ENCODE measurements around the gene CDK2AP2.
"Not testable (repeated sequence)": the region's sequence is repeated elsewhere in the genome, so short reads cannot be mapped to it uniquely, and the experiment has no call there.

CDK2AP2 gene, protein sequence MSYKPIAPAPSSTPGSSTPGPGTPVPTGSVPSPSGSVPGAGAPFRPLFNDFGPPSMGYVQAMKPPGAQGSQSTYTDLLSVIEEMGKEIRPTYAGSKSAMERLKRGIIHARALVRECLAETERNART

GRCh38 chr11:67507864-67508485 is at the start of gene CDK2AP2:
TSS of gene CDK2AP2 (minus strand) at chr11:67508162. CDS start at chr11:67508082, 80 bp downstream.
- peak; percentile 81 to 99 (median 97) for DNase-seq

- no peak for DNase-seq
These were observed 48.3 kb upstream of the CDK2AP2 start for GRCh38 chr11:67556244-67556643.

DNA sequence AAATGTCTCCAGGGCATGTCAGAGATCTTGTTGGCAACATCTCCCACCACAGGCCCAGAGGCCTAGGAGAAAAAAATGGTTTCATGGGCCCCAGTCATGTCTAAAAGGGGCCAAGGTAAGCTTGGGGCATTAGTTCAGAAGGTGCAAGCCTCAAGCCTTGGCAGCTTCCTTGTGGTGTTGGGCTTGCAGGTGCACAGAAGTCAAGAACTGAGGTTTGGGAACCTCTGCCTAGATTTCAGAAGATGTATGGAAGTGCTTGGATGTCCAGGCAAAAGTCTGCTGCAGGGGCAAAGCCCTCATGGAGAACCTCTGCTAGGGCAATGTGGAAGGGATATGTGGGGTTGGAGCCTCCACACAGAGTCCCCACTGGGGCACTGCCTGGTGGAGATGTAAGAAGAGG is 43.7 kb upstream of the CDK2AP2 start:
- DNase-seq = not testable (repeated sequence)

- DNase-seq = no peak
These were observed 43.2 kb upstream of the CDK2AP2 start for GRCh38 chr11:67551127-67551526.

DNA sequence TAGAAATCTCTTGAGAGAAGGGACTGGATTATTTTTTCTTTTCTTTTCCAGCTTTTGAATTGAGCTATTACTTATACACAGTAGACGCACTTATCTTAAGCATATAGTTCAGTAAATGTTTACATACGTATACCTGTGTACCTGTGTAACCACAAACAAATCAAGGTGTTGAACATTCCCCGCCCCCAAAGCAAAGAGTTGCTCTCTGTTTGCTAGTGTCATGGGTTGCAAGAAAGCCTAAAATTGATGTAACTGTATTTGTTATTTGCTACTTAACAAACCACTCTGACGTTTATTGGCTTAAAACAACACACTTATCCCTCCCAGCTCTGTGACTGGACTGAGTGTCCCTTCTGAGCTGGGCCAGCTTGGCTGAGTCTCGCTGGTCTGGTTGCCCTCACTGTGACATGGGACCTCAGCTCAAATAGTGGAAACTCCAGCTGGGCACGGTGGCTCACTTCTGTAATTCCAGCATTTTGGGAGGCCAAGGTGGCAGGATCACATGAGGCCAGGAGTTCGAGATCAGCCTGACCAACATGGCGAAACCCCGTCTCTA is 40.7 kb upstream of the CDK2AP2 start:
- no peak for DNase-seq

GRCh38 chr11:67548112-67548511 is 40.1 kb upstream of the CDK2AP2 start:
- not testable (repeated sequence) for DNase-seq

GRCh38 chr11:67545280-67545679 is 37.3 kb upstream of the CDK2AP2 start:
- DNase-seq = no peak

- no peak for DNase-seq
These were observed 36.8 kb upstream of the CDK2AP2 start for GRCh38 chr11:67544616-67545242.

GRCh38 chr11:67543585-67543984 is 35.6 kb upstream of the CDK2AP2 start:
- DNase-seq = no peak

- DNase-seq = no peak
These were observed 35.0 kb upstream of the CDK2AP2 start for GRCh38 chr11:67542971-67543370.

GRCh38 chr11:67542169-67542568 is 34.2 kb upstream of the CDK2AP2 start:
- DNase-seq = no peak

GRCh38 chr11:67541198-67541597 is 33.2 kb upstream of the CDK2AP2 start:
- no peak for DNase-seq

GRCh38 chr11:67539550-67539949 is 31.6 kb upstream of the CDK2AP2 start:
- DNase-seq = no peak

DNA sequence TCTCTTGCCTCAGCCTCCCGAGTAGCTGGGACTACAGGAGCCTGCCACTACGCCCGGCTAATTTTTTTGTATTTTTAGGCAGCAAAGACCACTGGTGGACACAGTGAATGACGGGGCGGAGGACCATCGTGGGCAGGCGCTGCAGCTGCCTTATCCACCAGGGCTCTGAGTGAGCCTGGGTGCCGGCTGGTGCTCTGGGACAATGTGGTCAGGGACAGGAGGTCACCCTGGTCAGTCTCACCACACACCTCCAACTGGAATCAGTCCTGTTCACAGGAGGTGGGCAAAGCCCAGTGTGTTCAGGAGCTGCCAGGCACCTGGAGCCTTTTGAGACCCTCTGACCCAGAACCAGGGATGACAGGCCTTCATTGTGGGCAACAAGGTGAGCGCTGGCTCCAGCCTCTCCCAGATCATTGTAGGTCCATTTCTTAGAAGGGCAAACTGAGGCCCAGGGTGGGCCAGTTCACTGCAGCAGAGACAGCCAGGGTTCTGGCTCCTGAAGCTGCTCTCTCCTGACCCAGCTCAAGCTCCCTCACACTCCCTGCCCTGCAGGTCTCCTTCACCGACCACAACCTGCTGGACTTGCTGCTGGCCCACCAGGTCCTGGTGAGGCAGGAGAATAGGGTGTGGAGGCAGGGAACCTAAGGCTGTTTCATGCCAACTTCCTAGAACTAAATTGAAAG is 31.0 kb upstream of the CDK2AP2 start:
- DNase-seq = no peak

DNA sequence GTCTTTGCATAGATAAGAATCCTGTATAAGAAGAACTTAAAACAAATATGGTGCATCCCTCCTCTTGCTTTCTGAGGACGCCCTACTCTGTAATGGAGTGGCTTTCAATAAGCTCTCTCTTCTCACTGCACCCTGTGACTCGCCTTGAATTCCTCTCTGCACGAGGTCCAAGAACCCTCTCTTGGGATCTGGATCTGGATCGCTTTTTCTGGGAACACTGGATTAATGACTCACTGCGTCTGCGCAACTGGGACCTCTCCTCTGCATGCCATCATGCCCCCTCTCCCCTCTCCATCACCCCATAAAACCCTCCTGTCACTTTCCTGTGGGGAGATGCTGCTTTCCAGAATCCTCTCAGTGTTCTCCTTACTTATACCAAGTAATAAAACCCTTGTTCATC is 30.3 kb upstream of the CDK2AP2 start:
- DNase-seq = no peak

DNA sequence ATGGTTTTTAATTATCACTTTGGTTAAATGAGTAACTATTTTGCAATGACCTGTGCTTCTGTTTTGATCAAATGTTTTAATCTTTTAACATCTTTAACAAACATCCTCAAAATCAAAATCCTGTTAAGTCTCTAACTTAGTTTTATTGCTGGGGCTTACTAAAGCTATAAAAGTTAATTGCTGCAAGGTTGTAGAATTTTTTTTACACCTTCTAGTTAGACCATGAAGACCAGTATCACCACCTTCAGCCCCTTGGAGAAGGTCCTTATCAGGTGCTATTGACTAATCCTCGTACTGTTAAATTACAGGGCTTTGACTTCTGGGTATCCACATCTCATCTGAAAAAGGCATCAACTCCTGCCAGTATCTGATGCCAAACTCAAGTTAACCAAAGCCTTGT is 27.6 kb upstream of the CDK2AP2 start:
- no peak for DNase-seq

- no peak for DNase-seq
These were observed 26.2 kb upstream of the CDK2AP2 start for GRCh38 chr11:67534070-67534679.

DNA sequence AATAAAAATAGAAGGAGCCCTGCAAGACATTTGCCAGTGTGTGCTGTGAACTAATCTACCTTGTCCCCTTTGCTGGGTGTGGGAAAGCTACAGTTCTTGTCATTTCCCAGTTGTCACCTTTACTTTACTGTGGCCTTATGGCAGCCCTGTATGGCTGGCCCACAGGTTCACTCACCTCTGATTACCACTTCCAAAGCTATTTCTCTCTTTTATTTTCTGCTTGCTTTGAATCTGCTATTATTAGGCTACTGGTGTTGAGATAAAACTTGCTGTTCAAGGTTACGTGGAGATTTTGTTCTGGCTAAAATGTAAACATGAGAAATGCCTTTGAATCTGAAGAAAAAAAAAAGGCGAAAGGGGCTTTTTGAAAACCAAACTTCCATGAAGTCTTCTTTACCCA is 24.9 kb upstream of the CDK2AP2 start:
- no peak for DNase-seq

DNA sequence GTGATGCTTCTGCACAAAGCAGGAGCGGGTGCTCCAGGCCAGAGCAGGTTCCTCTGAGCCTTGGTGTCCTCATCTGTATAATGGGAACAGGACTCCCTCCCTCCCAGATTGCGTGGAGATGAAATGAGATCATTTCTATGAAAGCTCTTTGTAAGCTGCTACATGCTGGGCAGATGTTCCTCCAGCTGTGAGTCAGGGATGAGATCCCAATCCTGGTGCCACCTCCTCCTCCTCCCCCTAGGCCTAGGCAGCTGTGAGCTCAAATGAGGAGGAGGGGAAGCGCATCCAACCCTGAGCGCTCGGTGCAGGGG is 22.3 kb upstream of the CDK2AP2 start:
- DNase-seq = no peak

DNA sequence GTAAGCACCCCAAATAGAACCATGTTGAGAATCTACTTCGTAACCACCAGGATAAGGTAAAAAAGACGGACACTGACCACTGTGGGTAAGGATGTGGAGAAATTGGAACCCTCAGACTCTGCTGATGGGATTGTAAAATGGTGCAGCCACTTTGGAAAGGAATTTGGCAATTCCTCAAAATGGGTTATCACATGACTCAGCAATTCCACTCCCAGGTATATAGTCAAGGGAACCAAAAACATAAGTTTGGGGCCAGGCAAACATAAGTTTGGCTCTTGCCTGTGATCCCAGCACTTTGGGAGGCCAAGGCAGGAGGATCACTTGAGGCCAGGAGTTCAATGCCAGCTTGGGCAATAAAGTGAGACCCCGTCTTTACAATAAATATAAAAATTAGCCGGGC is 20.4 kb upstream of the CDK2AP2 start:
- no peak for DNase-seq

DNA sequence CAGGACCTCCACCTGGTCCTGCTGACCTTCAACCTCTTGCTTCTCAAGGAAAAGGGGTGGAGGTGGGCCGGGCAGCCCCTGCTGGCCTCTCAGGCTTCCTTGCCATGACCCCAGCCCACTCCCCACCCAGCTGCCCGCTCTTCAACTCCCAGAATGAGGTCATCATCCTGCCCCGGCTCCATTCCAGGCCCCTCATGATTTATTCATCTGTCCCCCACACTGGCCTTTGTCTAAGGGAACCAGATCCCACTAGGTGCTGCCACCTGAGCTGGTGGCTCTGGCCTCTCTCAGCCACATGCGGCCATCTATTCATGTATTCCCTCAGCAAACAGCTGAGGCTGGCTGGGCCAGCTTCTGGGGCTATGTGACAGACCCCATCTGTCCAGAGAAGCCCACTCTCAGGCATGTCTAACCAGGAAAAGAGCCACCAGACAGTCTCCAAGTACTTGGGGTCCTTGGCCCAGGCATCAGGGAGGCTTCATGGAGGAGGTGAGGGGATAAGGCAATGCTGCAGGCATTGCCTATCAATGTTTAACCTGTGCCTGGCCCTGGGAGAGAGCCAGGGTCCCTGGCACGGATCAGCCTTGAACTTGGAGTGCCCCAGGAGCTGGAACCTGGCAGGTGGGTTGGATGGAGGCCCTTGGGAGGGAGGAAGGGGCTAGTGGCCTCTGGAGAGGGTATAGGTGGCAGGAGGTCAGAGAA is 17.5 kb upstream of the CDK2AP2 start:
- no peak for DNase-seq

DNA sequence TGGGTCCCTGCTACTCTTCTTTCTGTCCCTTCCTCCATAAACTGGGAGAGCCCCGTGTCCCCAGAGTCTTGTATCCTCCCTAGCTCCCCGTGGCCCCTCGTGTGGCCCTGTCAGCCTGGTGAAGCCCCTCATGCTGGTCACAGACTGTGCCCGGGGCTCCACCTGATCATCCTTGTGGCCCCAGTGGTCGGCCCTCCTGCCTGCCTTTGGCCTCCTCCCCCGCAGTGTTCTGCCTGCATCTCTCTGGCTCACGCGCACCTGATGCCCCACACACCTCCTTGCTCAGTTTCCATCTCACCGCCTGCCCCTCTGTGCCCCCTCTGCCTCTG is 16.5 kb upstream of the CDK2AP2 start:
- DNase-seq = no peak
